Activated CD8-positive, alpha-beta memory T cell treated with anti-CD3 and anti-CD28 coated beads for 4 hours (primary cell): ENCODE measurements around the gene EPB41L2.

ENCODE experiments used
- DNase-seq, 2 donors: peaks; one replicate each; pipeline ENCODE4 v3.0.0-alpha.2; 2020; ENCODE audit warnings: low read depth in 2 of 2

The EPB41L2 gene

GRCh38 chr6:131061751-131062119, 1.3 kb downstream of the EPB41L2 start:
- DNase-seq, result no peak

- no peak for DNase-seq
Measured at GRCh38 chr6:131061041-131061750, 1.8 kb downstream of the EPB41L2 start.

GRCh38 chr6:131060311-131060710, 2.7 kb downstream of the EPB41L2 start:
- DNase-seq, result no peak

- no peak for DNase-seq
Measured at GRCh38 chr6:131059486-131059885, 3.6 kb downstream of the EPB41L2 start.

GRCh38 chr6:131058236-131058635, 4.8 kb downstream of the EPB41L2 start:
- DNase-seq, result no peak

GRCh38 chr6:131054392-131055250, 8.4 kb downstream of the EPB41L2 start:
- no peak for DNase-seq

- no peak for DNase-seq
Measured at GRCh38 chr6:131053546-131054240, 9.4 kb downstream of the EPB41L2 start.

- DNase-seq, result no peak
Measured at GRCh38 chr6:131052181-131052580, 10.9 kb downstream of the EPB41L2 start.

GRCh38 chr6:131051341-131051740, 11.7 kb downstream of the EPB41L2 start:
- no peak for DNase-seq

- DNase-seq, result no peak
Measured at GRCh38 chr6:131049608-131050007, 13.4 kb downstream of the EPB41L2 start.

- DNase-seq, result no peak
Measured at GRCh38 chr6:131048933-131049515, 14.0 kb downstream of the EPB41L2 start.

- no peak for DNase-seq
Measured at GRCh38 chr6:131048459-131048858, 14.6 kb downstream of the EPB41L2 start.

- DNase-seq, result no peak
Measured at GRCh38 chr6:131045139-131045538, 17.9 kb downstream of the EPB41L2 start.

- DNase-seq, result no peak
Measured at GRCh38 chr6:131043902-131044447, 19.1 kb downstream of the EPB41L2 start.

GRCh38 chr6:131042664-131043063, 20.4 kb downstream of the EPB41L2 start:
- no peak for DNase-seq

- no peak for DNase-seq
Measured at GRCh38 chr6:131041814-131042213, 21.2 kb downstream of the EPB41L2 start.

- DNase-seq, result no peak
Measured at GRCh38 chr6:131040866-131041265, 22.2 kb downstream of the EPB41L2 start.

GRCh38 chr6:131039345-131039680, 23.7 kb downstream of the EPB41L2 start:
- no peak for DNase-seq

GRCh38 chr6:131038597-131039344, 24.3 kb downstream of the EPB41L2 start:
- DNase-seq, result no peak

- DNase-seq, result no peak
Measured at GRCh38 chr6:131037194-131037897, 25.7 kb downstream of the EPB41L2 start.

GRCh38 chr6:131036601-131037000, 26.4 kb downstream of the EPB41L2 start:
- DNase-seq, result no peak
